SIG-M5 (cell line): Measurements from ENCODE around the gene FAM72A.
"Not testable (repeated sequence)": the region's sequence is repeated elsewhere in the genome, so short reads cannot be mapped to it uniquely, and the experiment has no call there.

Experiments used
- DNase-seq: peaks from one replicate; lab custom pipeline; 2025; lab: John Stamatoyannopoulos, UW

The FAM72A gene

GRCh38 chr1:206169794-206170193 is 32.8 kb downstream of the FAM72A start:
- not testable (repeated sequence) for DNase-seq

- not testable (repeated sequence) for DNase-seq
Measured at GRCh38 chr1:206167350-206168029, 35.1 kb downstream of the FAM72A start.

DNA sequence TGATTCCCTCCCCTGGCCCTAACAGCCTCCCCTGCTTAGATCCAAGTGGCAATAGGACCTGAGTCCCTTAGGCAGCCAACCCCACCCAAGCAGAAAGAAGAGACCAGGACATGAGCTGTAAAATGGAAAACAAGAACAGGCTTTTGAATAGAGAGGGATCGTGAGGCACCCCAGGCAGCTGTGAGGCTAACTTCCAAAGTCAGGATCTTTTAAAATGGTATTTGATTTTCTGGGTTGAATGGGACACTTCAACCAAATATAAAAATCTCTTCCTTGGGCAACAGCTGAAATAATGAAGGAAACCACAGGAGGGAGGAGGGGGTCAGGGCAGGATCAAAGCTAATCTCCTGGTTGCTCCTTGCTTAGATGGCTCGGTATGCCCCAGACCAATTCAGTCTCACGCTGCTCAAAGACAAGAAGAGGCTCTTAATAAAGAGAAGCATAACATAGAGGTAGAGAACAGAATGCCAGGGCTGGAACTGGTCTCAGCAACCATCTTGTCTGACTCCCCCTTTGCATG is 56.8 kb downstream of the FAM72A start:
- DNase-seq: no peak

- no peak for DNase-seq
Measured at GRCh38 chr1:206144605-206145004, 58.0 kb downstream of the FAM72A start.

- DNase-seq: no peak
Measured at GRCh38 chr1:206143537-206144172, 59.0 kb downstream of the FAM72A start.

- no peak for DNase-seq
Measured at GRCh38 chr1:206142770-206143169, 59.9 kb downstream of the FAM72A start.

DNA sequence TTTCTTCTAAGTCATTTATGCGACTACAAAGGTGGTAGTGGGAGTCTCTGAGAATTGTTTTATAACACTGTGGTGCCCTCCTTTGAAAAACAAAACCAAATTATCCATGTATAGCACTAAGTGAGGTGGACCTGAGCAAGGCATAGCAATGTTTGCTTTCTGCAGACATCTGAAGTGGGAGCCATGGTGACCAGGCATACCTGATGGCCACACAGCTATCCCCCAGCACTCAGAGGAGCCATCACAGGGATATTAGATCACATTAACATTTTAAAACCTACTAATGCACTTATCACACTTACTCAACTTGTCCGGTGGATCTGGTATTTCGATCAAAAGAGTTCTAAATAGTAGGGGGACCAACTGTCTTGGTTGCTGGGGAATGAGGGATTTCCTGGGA is 60.6 kb downstream of the FAM72A start:
- DNase-seq: no peak

DNA sequence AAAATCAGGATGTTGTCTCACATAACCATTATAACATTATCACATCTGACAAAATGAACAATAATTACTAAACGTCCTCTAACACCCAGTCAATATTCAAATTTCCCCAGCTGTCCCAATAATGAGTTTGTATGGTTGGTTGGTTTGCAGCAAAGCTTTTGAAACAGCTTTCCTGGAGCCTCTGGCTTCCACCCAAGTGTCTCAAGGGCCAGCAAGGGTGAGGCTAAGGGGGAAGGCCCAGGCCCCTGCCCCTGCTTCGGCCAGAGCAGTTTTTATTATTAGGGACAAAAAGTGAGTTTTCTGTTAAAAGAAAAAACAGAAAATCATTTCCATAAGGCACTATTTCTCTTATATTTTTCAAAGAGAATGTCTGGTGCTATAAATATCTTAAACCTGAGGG is 66.4 kb downstream of the FAM72A start:
- DNase-seq: no peak
